Ovary (tissue), 9 donors: ENCODE results near the gene YWHAH. TPM values are rescaled to one million over a fixed set of nuclear protein-coding genes. Genes with fewer than 3 reads are reported as not detected.

ENCODE experiments used
- DNase-seq, 5 donors: peaks; one replicate each; pipeline ENCODE4 v3.0.0-alpha.2; 2019 to 2020
- H3K27ac ChIP-seq, 2 donors: fragments of 200-600 bp; one replicate each; pipeline versions ENCODE4 v1.5.1 to v1.8.0; 2019 to 2022
- H3K27me3 ChIP-seq: fragments of 200-600 bp; one replicate; pipeline ENCODE4 v1.8.0; 2022
- H3K36me3 ChIP-seq: fragments of 200-600 bp; sonication (generic); one replicate; pipeline ENCODE4 v1.5.1; 2019
- H3K4me1 ChIP-seq: one replicate; pipeline ENCODE4 v1.8.1; 2013; ENCODE audit warnings: mild to moderate bottlenecking, moderate library complexity; ENCODE audit not compliant: insufficient read depth
- H3K4me3 ChIP-seq: fragments of 200-600 bp; sonication (generic); one replicate; pipeline ENCODE4 v1.5.1; 2017
- H3K9me3 ChIP-seq, 2 donors: fragments of 200-600 bp in 1 of 2; sonication (generic) in 1 of 2; one replicate each; pipeline versions ENCODE4 v1.5.1 to v1.8.1; 2013 to 2019; ENCODE audit warnings: mild to moderate bottlenecking in 1 of 2, moderate library complexity in 1 of 2
- CTCF ChIP-seq, 3 donors: fragments of 450-650 bp in 2 of 3; fragments of 200-600 bp in 1 of 3; IDR thresholded peaks; one replicate each; pipeline versions ENCODE4 v1.5.1 to v1.8.0; 2016 to 2022; ENCODE audit warnings: antibody characterized with exemption in 3 of 3, mild to moderate bottlenecking in 1 of 3
- EP300 ChIP-seq: sonication (generic); formaldehyde crosslinking; IDR thresholded peaks from one replicate; pipeline ENCODE4 v1.6.1; 2017; ENCODE audit warnings: antibody characterized with exemption
- POLR2A ChIP-seq: fragments of 450-650 bp; IDR thresholded peaks from one replicate; pipeline ENCODE4 v1.6.1; 2017; ENCODE audit warnings: antibody characterized with exemption, mild to moderate bottlenecking, moderate library complexity
- WGBS, 3 donors: extraction: QIAGEN DNeasy Blood & Tissue Kit in 1 of 3; methylation state at CpG; one replicate each; pipeline versions ENCODE4 v1.1.5 to v1.1.7; 2013 to 2017; 5-methylcytosine and 5-hydroxymethylcytosine counted together
- intact Hi-C, 4 donors: fragments of 100-400 bp; cut with DNase I; formaldehyde crosslinking; loops; one replicate each; pipeline versions ENCODE4 v1.11.0 to v1.15.1; 2022 to 2023
- polyA plus RNA-seq, 2 donors: library from polyadenylated mRNA; stranded (reverse); fragments of 200-250 nt in 1 of 2; fragments of 350-450 nt in 1 of 2; fragmentation: Illumina TruSeq in 1 of 2; extraction: RNeasy Lipid Tissue Mini Kit (QIAGEN cat#74804) in 1 of 2; gene quantifications; one replicate each; pipeline ENCODE4 v1.2.3, GENCODE V29; 2013 to 2014
- total RNA-seq, 7 donors: library from RNA; depleted of rRNA in 2 of 7; stranded (reverse); fragments of >200 nt in 2 of 7; fragmentation: NEBNext Ultra II Directional in 3 of 7; extraction: Animal tissue kit (Norgen Biotek cat#: 25700) in 3 of 7; gene quantifications; one replicate each; pipeline versions ENCODE4 v1.1.0 to v1.2.4, GENCODE V29; 2016 to 2023
- donor health status: DM: no; HTN: no; CAD: no; lungs with moderate emphysema.
- donor health status: DM: no; HTN: no; CAD: no.
- donor health status: Bipolar disorder and iron deficiency.
- donor health status: DM: yes; HTN: yes; CAD: no.
- donor health status: DM: no; HTN: no; CAD: no.
- donor health status: DM: yes; HTN: yes; CAD: no.

The YWHAH gene
- total and polyA plus RNA-seq, 9 donors, result 51.5 to 144 (median 107) TPM

DNA sequence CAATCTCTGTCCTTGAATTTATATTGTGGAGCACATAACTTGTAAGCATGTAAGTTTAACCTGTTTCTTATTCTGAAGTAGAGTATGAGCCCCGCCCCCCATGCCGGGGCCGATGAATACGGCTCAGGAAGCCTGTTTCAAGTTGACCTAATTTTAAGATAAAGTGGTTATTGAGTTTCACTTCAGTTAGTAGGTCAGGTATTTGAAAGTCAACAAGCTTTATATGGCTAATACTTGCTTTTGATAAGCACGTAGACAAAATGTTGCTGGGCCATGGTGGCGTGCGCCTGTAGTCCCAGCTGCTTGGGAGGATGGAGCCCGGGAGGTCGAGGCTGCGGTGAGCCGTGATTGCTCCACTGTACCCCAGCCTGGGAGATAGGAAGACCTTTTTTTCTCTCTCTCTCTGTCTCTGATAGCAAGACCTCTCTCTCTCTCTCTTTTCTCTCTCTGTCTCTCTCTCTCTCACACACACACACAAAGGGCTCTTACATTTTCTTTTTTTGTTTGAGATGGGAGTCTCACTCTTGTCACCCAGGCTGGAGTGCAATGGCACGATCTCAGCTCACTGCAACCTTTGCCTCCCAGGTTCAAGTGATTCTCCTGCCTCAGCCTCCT lies 14.4 kb downstream of the YWHAH start:
- Histone ChIP-seq H3K27ac (no peak overlapping the region), H3K36me3 (no peaks in the 10 kb centered on the region), H3K9me3 (no peaks in the 10 kb centered on the region), H3K4me3 (no peak overlapping the region), H3K27me3 (no peaks in the 10 kb centered on the region), H3K4me1 (no peaks in the 10 kb centered on the region)
- no peak for DNase-seq
- WGBS, 3 donors, result 90 to 93% (median 92%) methylated on average over 12 of the region's 12 CpGs
- no peak for TF ChIP-seq EP300
- no peak for TF ChIP-seq POLR2A
- intact Hi-C loops, result no loop called here

- intact Hi-C loops, result no loop called here
- no peaks in the 10 kb centered on the region for H3K36me3 ChIP-seq
- H3K4me3 ChIP-seq, result no peak overlapping the region
- H3K9me3 ChIP-seq, result no peaks in the 10 kb centered on the region
- 51 to 53% (median 52%) methylated on average over 5 of the region's 5 CpGs for WGBS, 3 donors
- no peak for DNase-seq
- no peaks in the 10 kb centered on the region for H3K27me3 ChIP-seq
- no peaks in the 10 kb centered on the region for H3K4me1 ChIP-seq
- TF ChIP-seq EP300, result no peak
- TF ChIP-seq POLR2A, result no peak
- TF ChIP-seq CTCF (IDR thresholded peaks at IDR 0.05), result no peak
- no peak overlapping the region for H3K27ac ChIP-seq
Observed at GRCh38 chr22:31960767-31961166, 16.4 kb downstream of the YWHAH start.

DNA sequence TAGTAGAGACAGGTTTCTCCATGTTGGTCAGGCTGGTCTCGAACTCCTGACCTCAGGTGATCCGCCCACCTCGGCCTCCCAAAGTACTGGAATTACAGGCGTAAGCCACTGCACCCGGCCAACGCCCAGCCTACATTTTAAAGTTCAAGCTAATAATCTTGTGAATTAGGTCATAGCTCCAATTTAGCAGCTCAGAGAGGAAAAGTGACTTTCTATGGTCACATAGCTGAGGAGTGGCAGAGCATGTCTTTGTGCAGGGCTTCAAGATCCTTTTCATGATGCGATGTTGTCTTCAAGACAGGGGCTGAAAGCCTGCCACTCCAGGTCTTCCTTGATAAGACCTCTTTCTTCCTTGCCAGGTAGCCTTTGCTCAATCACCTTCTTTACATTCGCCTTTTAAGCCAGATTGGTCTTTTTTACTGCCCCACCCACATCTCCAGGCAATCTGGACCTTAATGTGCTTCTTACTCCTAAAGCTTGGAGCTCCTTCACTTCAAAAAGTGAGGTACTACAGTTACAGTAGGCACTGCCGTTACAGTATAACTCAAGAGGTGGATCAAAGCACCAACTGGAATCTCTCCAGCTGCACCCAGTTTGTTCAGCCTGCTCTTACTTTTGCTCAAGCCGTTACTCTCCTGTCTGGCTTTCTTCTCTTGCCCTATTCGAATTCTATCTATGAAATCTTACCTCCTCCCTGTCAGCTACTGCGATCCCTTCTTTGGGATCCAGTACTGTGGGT lies 18.2 kb downstream of the YWHAH start:
- 78 to 82% (median 78%) methylated on average over 12 of the region's 12 CpGs for WGBS, 3 donors
- TF ChIP-seq CTCF (IDR thresholded peaks at IDR 0.05), result no peak
- TF ChIP-seq POLR2A, result no peak
- no peak for TF ChIP-seq EP300
- Histone ChIP-seq H3K4me3 (no peak overlapping the region), H3K4me1 (no peaks in the 10 kb centered on the region), H3K9me3 (no peaks in the 10 kb centered on the region), H3K27me3 (no peaks in the 10 kb centered on the region), H3K27ac (no peak overlapping the region), H3K36me3 (no peaks in the 10 kb centered on the region)
- intact Hi-C loops, result no loop called here
- no peak for DNase-seq

DNA sequence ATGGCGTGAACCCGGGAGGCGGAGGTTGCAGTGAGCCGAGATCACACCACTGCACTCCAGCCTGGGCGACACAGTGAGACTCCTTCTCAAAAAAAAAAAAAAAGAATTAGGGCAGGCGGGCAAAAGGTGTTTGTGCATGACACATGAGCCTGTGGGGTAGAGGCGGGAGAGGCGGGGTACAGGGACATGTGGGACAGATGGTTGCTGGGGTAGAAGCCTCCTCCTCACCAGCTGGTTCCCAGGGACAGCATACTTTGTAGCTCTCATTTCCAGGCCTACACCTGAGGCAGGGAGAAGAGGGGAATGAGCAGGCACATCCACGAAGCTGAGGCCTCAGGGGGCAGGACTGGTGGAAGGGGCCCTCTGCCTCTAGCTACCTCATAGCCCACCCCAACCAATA lies 23.7 kb downstream of the YWHAH start:
- Histone ChIP-seq H3K4me1 (no peaks in the 10 kb centered on the region), H3K27me3 (no peaks in the 10 kb centered on the region), H3K36me3 (no peaks in the 10 kb centered on the region), H3K9me3 (no peaks in the 10 kb centered on the region), H3K27ac (no peak overlapping the region), H3K4me3 (no peak overlapping the region)
- no peak for TF ChIP-seq POLR2A
- no peak for TF ChIP-seq EP300
- no peak for TF ChIP-seq CTCF (IDR thresholded peaks at IDR 0.05)
- intact Hi-C loops, result no loop called here
- 89 to 92% (median 90%) methylated on average over 9 of the region's 9 CpGs for WGBS, 3 donors
- no peak for DNase-seq
